Brain microvascular endothelial cell (primary cell): Measurements from ENCODE around the gene LGR5.
"Not testable (repeated sequence)": the region's sequence is repeated elsewhere in the genome, so short reads cannot be mapped to it uniquely, and the experiment has no call there.

Source experiments
- DNase-seq: peaks from one replicate; pipeline ENCODE4 v3.0.0-alpha.2; 2020
- H3K27ac ChIP-seq: fragments of 250-450 bp; sonication (Bioruptor Pico); 2 replicates; pipeline ENCODE4 v1.5.1; 2020; ENCODE audit warnings: mild to moderate bottlenecking, moderate library complexity
- H3K27me3 ChIP-seq: fragments of 250-450 bp; sonication (Bioruptor Pico); replicated peaks from 2 replicates; pipeline ENCODE4 v1.5.1; 2020; ENCODE audit warnings: mild to moderate bottlenecking
- H3K36me3 ChIP-seq: fragments of 250-450 bp; sonication (Bioruptor Pico); replicated peaks from 2 replicates; pipeline ENCODE4 v1.5.1; 2020; ENCODE audit warnings: mild to moderate bottlenecking
- H3K4me3 ChIP-seq: 2 replicates; pipeline ENCODE4 v1.5.1; 2011; ENCODE audit warnings: low read depth, mild to moderate bottlenecking, control low read depth, low read length, moderate library complexity
- in situ Hi-C: cut with HindIII; loops from 2 replicates; pipeline ENCODE4 v1.10.0; 2017; ENCODE audit warnings: low sequenced_read_pairs, low pct_ligation_motif_present
- TF ChIP-seq, protein P1 (sequence below): IDR thresholded peaks from 2 replicates; pipeline ENCODE4 v1.5.1; 2011; ENCODE audit warnings: low read depth, mild to moderate bottlenecking, moderate library complexity, low read length, control low read depth, inconsistent platforms; ENCODE audit errors: missing control alignments

Gene LGR5

DNA sequence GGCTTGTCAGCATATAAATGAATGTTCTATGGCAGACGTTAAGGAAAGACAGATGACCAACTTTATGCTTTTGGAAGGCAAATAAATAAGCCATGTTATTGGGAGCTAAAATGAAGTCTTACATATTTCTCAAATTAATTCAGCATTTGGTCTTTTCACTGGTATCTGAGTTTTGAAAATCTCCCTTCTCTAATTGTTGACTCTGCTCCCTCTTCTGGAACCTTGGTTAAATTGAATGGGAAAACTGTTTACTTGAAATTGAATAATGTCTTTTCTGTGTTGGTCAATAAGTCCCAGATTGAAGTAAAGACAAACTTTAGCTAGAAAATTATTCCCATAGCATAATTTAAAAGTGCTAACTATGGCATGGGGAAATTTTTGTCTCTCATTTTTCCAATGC lies 38.7 kb downstream of the LGR5 start:
- H3K4me3 ChIP-seq: no peak overlapping the region
- TF ChIP-seq, protein P1, sequence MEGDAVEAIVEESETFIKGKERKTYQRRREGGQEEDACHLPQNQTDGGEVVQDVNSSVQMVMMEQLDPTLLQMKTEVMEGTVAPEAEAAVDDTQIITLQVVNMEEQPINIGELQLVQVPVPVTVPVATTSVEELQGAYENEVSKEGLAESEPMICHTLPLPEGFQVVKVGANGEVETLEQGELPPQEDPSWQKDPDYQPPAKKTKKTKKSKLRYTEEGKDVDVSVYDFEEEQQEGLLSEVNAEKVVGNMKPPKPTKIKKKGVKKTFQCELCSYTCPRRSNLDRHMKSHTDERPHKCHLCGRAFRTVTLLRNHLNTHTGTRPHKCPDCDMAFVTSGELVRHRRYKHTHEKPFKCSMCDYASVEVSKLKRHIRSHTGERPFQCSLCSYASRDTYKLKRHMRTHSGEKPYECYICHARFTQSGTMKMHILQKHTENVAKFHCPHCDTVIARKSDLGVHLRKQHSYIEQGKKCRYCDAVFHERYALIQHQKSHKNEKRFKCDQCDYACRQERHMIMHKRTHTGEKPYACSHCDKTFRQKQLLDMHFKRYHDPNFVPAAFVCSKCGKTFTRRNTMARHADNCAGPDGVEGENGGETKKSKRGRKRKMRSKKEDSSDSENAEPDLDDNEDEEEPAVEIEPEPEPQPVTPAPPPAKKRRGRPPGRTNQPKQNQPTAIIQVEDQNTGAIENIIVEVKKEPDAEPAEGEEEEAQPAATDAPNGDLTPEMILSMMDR: no peak
- no peak for DNase-seq
- H3K27ac ChIP-seq: no peak overlapping the region
- no peaks in the 10 kb centered on the region for H3K27me3 ChIP-seq
- H3K36me3 ChIP-seq: no peaks in the 10 kb centered on the region
- in situ Hi-C loops: no loop called here

DNA sequence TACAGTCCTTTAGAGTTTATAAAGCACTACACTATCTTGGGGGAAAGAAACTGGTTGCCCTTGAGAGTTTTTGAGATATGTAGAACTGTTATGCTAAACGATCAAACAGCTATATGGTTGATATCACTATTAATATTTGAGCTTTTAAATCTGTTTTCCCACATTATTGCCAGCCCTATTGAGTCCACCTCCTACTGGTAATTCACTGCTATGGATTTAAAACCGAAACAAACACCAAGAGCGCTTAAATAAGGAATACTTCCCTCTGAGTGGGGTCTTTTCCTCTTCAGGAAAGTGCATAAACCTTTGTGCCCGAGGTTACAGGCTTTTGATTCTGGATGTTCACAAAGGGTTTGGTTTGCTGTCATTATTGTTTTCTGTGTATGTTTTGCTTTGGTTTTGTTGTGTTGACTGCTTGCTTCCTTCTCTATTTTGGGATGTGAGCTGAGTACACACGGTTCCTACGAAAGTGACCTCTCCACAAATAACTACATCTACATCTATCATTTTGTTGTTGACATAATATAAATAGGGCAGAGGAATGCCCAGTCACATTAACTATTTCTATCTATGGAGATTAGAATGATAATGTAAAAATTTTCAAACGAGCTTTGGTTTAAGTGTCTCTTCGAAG lies 44.8 kb downstream of the LGR5 start:
- DNase-seq: no peak
- TF ChIP-seq, protein P1: no peak
- H3K36me3 ChIP-seq: no peaks in the 10 kb centered on the region
- H3K27ac ChIP-seq: no peak overlapping the region
- no peak overlapping the region for H3K4me3 ChIP-seq
- no peaks in the 10 kb centered on the region for H3K27me3 ChIP-seq
- in situ Hi-C loops: no loop called here

GRCh38 chr12:71490844-71491243 lies 51.2 kb downstream of the LGR5 start:
- in situ Hi-C loops: not testable (repeated sequence)

GRCh38 chr12:71492604-71493003 lies 53.0 kb downstream of the LGR5 start:
- H3K36me3 ChIP-seq: no peaks in the 10 kb centered on the region
- H3K4me3 ChIP-seq: no peak overlapping the region
- TF ChIP-seq, protein P1: no peak
- in situ Hi-C loops: no loop called here
- H3K27ac ChIP-seq: no peak overlapping the region
- no peak for DNase-seq
- H3K27me3 ChIP-seq: no peaks in the 10 kb centered on the region

More at GRCh38 chr12:71490844-71491243, 51.2 kb downstream of the LGR5 start:
- not testable (repeated sequence) for DNase-seq, H3K36me3 ChIP-seq, H3K27me3 ChIP-seq, H3K4me3 ChIP-seq, H3K27ac ChIP-seq

DNA sequence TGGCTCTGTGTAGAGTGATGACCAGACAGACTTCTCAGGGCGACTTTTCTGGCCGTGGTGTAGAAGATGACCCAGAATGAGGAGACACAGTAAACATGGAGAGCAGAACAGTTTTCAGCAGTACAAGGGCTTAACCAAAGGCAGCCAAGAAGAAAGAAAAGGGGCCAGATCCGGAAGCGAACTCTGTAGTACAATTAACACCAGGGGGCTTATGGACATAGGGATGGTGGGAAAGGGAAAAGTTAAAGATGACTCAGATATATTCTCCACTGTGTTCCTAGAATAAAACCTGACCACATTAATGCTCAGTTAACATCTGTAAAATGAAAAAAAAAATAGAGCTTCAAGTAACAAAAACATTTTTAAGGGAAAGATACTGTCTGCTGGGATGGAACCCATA lies 60.2 kb downstream of the LGR5 start:
- in situ Hi-C loops: no loop called here
- no peak for DNase-seq
- H3K4me3 ChIP-seq: no peak overlapping the region
- no peaks in the 10 kb centered on the region for H3K36me3 ChIP-seq
- H3K27me3 ChIP-seq: no peaks in the 10 kb centered on the region
- no peak overlapping the region for H3K27ac ChIP-seq
- TF ChIP-seq, protein P1: no peak

DNA sequence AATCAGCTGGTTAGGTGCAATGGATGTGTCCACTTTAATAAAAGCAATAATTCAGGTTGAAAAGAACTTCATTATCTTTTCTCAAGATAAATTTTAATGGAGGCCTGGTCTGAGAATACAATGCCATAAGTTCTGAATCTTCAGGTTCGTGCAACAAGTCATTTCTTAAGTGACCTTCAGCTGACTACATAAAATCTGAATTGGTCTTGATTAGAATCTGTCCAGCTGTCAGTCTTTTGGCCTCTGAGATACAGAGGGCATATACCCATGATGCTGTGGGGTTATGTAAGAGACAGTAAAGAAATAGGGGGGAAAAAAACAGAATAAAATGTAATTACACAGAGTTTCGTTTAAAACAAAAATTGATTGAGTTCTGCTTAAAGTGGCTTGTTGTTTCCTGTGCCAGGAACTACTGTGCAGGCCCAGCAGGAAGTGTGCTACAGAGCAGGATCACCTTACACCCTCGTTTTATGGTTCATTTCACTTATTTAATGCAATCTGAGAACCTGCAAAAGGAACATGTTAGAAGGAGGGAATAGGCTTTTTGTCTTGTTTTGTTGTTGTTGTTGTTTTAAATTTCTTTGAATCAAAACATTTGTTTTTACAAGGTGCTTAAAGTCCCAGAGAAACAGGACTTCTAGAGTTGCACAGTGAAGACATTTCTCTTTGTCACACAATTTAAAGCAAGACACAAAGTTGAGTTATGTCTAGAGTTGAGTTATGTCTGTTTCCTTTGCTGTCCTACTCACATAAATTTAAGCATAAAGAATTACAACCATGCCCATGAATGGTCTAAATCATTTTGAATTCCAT lies 64.2 kb downstream of the LGR5 start:
- TF ChIP-seq, protein P1: no peak

More for the DNA sequence above, 64.2 kb downstream of the LGR5 start:
- H3K4me3 ChIP-seq: no peak overlapping the region
- no peak overlapping the region for H3K27ac ChIP-seq
- in situ Hi-C loops: no loop called here
- no peaks in the 10 kb centered on the region for H3K27me3 ChIP-seq
- no peak for DNase-seq
- H3K36me3 ChIP-seq: no peaks in the 10 kb centered on the region
